Stimulated activated CD4-positive, alpha-beta T cell treated with anti-CD3 and anti-CD28 coated beads, Interleukin-4, amount 100 ng/mL, for 24 hours (primary cell): ENCODE data around the gene PDPK1.
"Not testable (repeated sequence)": the region's sequence is repeated elsewhere in the genome, so short reads cannot be mapped to it uniquely, and the experiment has no call there.

Experiments
- DNase-seq: peaks from one replicate; pipeline ENCODE4 v3.0.0-alpha.2; 2020

PDPK1 gene

GRCh38 chr16:2620870-2621269, 83.0 kb downstream of the PDPK1 start:
- not testable (repeated sequence) for DNase-seq

GRCh38 chr16:2621395-2621794, 83.6 kb downstream of the PDPK1 start:
- not testable (repeated sequence) for DNase-seq

GRCh38 chr16:2627075-2627474, 89.3 kb downstream of the PDPK1 start:
- not testable (repeated sequence) for DNase-seq

GRCh38 chr16:2631203-2631602, 93.4 kb downstream of the PDPK1 start:
- DNase-seq: not testable (repeated sequence)

GRCh38 chr16:2632291-2632690, 94.5 kb downstream of the PDPK1 start:
- DNase-seq: not testable (repeated sequence)

GRCh38 chr16:2639071-2639721, 101.4 kb downstream of the PDPK1 start:
- DNase-seq: peak; percentile 65

GRCh38 chr16:2639722-2640072, 101.9 kb downstream of the PDPK1 start:
- DNase-seq: not testable (repeated sequence)

- DNase-seq: not testable (repeated sequence)
These were observed 104.7 kb downstream of the PDPK1 start for GRCh38 chr16:2642561-2642960.

- DNase-seq: not testable (repeated sequence)
These were observed 107.1 kb downstream of the PDPK1 start for GRCh38 chr16:2644754-2645453.

- DNase-seq: not testable (repeated sequence)
These were observed 113.5 kb downstream of the PDPK1 start for GRCh38 chr16:2651268-2651871.
